GM12872 (cell line): Measurements from ENCODE around the gene VEGFD.

Experiments
- TF ChIP-seq, protein P1 (sequence below): IDR thresholded peaks from 3 replicates; pipeline ENCODE4 v1.5.1; 2011; ENCODE audit warnings: low read depth, mild to moderate bottlenecking, low read length, moderate library complexity; ENCODE audit not compliant: insufficient read depth

Gene VEGFD

GRCh38 chrX:15359701-15360100 is 24.5 kb downstream of the VEGFD start:
- TF ChIP-seq, protein P1, sequence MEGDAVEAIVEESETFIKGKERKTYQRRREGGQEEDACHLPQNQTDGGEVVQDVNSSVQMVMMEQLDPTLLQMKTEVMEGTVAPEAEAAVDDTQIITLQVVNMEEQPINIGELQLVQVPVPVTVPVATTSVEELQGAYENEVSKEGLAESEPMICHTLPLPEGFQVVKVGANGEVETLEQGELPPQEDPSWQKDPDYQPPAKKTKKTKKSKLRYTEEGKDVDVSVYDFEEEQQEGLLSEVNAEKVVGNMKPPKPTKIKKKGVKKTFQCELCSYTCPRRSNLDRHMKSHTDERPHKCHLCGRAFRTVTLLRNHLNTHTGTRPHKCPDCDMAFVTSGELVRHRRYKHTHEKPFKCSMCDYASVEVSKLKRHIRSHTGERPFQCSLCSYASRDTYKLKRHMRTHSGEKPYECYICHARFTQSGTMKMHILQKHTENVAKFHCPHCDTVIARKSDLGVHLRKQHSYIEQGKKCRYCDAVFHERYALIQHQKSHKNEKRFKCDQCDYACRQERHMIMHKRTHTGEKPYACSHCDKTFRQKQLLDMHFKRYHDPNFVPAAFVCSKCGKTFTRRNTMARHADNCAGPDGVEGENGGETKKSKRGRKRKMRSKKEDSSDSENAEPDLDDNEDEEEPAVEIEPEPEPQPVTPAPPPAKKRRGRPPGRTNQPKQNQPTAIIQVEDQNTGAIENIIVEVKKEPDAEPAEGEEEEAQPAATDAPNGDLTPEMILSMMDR: no peak

- TF ChIP-seq, protein P1: no peak
Measured at GRCh38 chrX:15358533-15358932, 25.7 kb downstream of the VEGFD start.

- TF ChIP-seq, protein P1: no peak
Measured at GRCh38 chrX:15356444-15356843, 27.8 kb downstream of the VEGFD start.

DNA sequence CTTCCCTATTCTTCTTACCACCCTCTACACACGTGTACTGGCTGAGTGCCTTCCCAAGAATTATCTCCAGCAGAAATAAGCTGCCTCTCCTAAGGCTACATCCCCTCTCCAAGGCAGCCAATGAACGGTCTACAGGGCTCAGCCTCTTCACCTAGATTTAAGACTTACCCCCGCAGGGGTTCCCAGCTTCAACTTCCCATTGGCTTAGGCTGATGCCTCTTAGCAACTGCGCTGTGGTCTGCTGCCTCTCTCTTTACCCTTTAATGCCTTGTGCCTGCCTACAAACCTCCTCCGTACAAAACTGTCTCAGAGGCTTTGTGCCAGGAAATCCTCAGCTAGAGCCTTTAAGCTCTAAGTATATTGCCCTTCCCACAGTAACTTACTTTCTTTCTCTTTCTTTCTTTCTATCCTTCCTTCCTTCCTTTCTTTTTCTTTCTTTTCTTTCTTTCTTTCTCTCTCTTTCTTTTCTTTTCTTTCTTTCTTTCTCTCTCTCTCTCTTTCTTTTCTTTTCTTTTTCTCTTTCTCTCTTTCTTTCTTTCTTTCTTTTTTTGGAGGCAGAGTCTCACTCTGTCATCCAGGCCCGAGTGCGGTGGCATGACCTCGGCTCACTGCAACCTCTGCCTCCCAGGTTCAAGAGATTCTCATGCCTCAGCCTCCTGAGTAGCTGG is 33.8 kb downstream of the VEGFD start:
- TF ChIP-seq, protein P1: no peak

GRCh38 chrX:15349046-15349445 is 35.2 kb downstream of the VEGFD start:
- TF ChIP-seq, protein P1: peak; percentile 46

DNA sequence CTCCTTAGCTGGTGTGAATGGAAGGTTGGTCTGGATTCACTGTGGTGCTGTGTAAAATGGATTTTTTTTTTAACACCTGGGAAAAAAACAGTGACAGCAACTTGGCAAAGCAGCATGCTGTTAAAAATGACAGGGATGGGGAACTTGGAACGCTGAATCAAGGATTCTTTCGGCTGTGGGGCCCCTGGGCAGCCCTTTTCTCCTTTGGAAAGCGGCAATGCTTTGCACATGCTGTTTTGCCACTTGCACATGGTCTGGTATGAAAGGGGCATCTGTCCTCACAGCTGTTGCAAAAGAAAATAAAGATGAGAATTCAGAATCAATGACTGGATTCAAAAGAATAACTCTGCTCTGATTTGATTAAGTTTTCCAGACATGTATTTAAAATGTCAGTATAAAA is 38.2 kb downstream of the VEGFD start:
- TF ChIP-seq, protein P1: no peak

DNA sequence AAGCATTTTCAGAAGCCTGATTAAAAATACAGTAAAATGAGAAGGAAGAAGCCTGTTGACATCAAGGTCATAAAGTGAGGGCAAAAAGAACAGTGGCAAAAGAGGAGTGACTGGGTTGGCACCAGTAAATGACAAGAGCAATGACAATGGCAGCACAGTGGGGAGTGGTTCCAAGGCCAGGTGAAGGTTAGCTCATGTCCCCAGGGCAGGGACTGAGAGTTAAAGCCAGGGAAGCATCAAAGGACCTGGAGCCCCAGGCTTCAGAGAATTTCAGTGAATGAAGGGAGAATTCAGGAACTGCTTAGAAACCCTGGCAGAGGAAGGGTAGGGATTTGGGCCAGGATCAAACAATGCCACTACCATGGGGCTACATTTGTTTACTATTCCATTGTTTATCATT is 40.1 kb downstream of the VEGFD start:
- TF ChIP-seq, protein P1: no peak
